ENCODE measurements around the gene ARHGEF11. TPM values are rescaled to one million over a fixed set of nuclear protein-coding genes. Genes with fewer than 3 reads are reported as not detected.
A peak's percentile ranks its signal among the peaks of the same experiment; 100 is the strongest.

ARHGEF11 gene
- total and polyA plus RNA-seq, 9 of the 15 experiments (the other 6 are each of a cell fraction or from before 2014, with no cell fraction given), result 0.14 to 15.5 (median 9.0) TPM

GRCh38 chr1:156958247-156958714, 87.3 kb downstream of the ARHGEF11 start (continued):
- TF ChIP-seq NR2C1 (IDR thresholded peaks at IDR 0.05) (peak; percentile 68), NR2C1 (tag; IDR thresholded peaks at IDR 0.05) (peak; percentile 84), HMG20A (CRISPR knock-in tag; conservative IDR thresholded peaks at IDR 0.05) (no peak), RCOR1 (IDR thresholded peaks at IDR 0.05; ENCODE audit: borderline replicate concordance in 1 of 2, low read depth in 2 of 2, low read length in 2 of 2) (peak; percentile 90 to 98), RBBP5 (IDR thresholded peaks at IDR 0.05; ENCODE audit: borderline replicate concordance, insufficient read depth, low read length, poor library complexity, severe bottlenecking) (peak; percentile 34), EP300 (IDR thresholded peaks at IDR 0.05; ENCODE audit: low read length) (peak; percentile 94), KLF6 (CRISPR knock-in tag; IDR thresholded peaks at IDR 0.05; ENCODE audit: borderline replicate concordance) (peak; percentile 73; the same call in 1 of the 2 replicates), ZNF589 (CRISPR knock-in tag; IDR thresholded peaks at IDR 0.05; ENCODE audit: low read depth) (peak; percentile 92), ZNF644 (tag; IDR thresholded peaks at IDR 0.05; ENCODE audit: low read depth) (peak; percentile 93), UBTF (IDR thresholded peaks at IDR 0.05; ENCODE audit: borderline replicate concordance in 1 of 2, low read depth in 2 of 2, low read length in 2 of 2) (0 out of 4 replicates have a peak, but pooled peaks of 1 of the 2 experiments have one; percentile 55), ZC3H11A (IDR thresholded peaks at IDR 0.05; ENCODE audit: low read depth, low read length) (no peak), ZNF324 (CRISPR knock-in tag; IDR thresholded peaks at IDR 0.05) (peak; percentile 79), ZKSCAN8 (CRISPR knock-in tag; IDR thresholded peaks at IDR 0.05) (peak; percentile 78; the same call in 1 of the 2 replicates), AFF4 (CRISPR knock-in tag; IDR thresholded peaks at IDR 0.05) (0 out of 2 replicates have a peak, but pooled peaks have one; percentile 37), ZNF609 (CRISPR knock-in tag; IDR thresholded peaks at IDR 0.05; ENCODE audit: borderline replicate concordance) (peak; percentile 80; the same call in 1 of the 2 replicates), ATF1 (CRISPR knock-in tag; IDR thresholded peaks at IDR 0.05) (no peak), ATF1 (tag; IDR thresholded peaks at IDR 0.05) (peak; percentile 53; the same call in 1 of the 2 replicates)

All from K562 (cell line).